Embryonic facial prominence (tissue), 1 donor: ENCODE data around the gene CEACAM8.
"Not testable (repeated sequence)": the region's sequence is repeated elsewhere in the genome, so short reads cannot be mapped to it uniquely, and the experiment has no call there.

Source experiments
- DNase-seq: peaks from one replicate; pipeline ENCODE4 v3.0.0-alpha.2; 2016; ENCODE audit errors: extremely low spot score

CEACAM8 gene

DNA sequence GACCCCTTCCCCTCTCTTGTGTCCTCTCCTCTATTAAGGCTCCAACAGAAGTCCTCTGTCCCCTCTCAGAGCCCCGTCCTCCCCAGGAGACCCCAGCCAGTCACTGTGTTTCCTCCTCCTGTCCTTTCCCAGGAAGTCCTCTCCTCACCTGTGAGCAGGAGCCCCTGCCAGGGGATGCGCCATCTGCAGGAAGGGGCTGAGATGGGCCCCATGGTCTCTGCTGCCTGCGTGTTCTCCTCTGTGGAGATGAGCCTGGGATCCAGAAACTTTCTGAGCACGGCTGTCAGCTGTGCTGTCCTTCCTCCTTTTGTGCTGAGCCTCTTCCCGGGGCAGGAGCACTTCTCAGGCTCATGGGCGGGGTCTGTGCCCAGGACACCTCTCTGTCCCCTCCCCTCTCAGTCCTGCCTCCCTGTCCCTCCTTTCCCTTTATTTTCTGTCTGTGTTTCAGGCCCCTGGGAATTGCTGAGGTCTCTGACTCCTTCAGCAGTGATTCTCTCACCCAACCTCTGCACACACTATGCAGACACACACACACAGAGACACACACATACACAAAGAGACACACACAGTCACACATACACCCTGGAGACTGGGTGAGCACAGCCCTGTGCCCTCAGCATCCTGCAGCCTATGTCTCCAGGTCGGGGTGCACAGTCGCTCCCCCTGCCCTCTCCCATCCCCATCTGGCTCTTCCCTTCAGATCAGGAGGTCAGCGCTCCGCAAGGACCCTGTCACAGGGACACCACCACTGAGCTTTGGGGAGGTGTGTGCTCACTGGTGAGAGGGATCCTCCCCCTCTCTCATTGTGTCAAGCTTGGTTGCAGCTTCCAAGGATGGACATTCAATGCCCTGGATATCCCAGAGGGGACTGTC, at the start of gene CEACAM8:
CEACAM8 (minus strand) TSS at position 308 of the 873 bp plus-strand sequence; CDS start at position 212, 96 bp downstream.
- no peak for DNase-seq

DNA sequence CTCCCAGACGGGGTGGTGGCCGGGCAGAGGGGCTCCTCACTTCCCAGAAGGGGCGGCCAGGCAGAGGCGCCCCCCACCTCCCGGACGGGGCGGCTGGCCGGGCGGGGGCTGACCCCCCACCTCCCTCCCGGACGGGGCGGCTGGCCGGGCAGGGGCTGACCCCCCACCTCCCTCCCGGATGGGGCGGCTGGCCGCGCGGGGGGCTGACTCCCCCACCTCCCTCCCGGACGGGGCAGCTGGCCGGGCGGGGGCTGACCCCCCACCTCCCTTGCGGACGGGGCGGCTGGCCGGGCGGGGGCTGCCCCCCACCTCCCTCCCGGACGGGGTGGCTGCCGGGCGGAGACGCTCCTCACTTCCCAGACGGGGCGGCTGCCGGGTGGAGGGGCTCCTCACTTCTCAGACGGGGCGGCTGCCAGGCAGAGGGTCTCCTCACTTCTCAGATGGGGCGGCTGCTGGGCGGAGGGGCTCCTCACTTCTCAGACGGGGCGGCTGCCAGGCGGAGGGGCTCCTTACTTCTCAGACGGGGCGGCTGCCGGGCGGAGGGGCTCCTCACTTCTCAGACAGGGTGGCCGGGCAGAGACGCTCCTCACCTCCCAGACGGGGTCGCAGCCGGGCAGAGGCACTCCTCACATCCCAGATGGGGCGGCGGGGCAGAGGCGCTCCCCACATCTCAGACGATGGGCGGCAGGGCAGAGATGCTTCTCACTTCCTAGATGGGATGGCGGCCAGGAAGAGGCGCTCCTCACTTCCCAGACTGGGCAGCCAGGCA, 44.8 kb upstream of the CEACAM8 start:
- not testable (repeated sequence) for DNase-seq

DNA sequence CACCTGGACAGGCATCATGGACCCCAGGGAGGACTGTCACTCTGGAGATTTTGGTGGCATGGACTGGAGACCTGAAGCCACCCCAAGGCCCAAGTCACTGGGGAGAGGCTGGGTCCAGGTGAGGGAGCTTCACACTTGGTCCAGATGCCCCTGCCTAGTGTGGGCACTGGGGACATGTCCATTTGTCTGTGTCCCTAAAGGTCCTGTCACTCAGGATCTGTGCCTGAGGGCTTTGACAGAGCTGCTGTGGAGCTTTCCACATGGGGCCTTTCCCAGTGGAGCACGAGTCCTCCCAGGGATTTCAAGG, 40.5 kb upstream of the CEACAM8 start:
- no peak for DNase-seq

DNA sequence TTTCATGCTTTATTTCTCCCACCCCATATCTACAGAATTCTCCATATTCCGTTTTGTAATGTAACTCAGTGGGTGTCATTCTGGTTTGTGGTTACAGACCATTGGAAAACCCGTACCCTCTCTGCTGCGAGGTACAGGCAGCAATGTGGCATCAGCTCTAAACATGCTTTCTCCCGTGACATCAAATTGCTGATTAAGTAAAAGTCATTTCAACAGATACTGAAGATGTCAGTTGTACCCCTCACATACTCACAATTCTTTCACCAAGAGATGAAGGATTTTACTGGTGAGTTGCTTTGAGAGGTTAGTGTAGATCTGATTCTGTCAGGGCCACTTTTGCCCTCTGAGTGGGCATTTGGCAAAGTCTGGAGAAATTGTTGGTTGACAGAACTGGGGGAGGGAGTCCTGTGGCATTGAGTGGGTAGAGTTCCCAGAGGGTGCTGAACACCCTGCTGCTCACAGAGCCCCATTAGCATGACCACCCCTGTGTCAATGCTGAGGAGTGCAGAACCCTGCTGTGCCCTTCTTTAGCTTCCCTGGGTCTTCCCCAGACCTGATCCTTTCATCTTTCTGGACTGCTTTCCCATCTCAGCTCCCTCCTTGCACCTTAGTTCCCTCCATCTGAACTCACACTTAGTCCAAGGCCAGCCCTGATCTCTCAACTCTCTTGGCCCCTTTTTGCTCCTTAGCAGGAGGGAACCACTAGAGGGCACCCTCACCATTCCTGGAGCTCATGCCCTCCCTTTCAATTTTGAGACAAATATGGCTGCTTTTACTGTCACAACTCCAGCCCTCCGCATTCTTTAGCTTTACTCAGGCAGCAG, 39.9 kb upstream of the CEACAM8 start:
- no peak for DNase-seq

DNA sequence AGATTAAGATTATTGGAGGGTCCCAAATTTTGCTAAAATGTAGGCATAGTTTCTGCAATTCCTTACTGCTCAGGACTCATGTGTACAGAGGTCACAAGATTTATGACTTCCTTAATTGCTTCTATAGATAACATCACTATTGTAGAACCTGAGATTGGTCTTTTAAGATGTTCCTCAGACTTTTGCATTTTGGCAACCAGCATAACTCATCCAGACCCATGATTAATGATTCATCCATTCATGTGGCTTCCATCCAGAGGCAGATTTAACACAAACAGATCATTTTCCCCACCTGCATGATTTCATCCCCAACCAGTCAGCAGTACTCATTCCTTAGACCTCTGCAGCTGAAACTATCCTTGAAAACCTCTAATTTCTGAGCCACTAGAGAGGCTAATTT, 34.5 kb upstream of the CEACAM8 start:
- no peak for DNase-seq

DNA sequence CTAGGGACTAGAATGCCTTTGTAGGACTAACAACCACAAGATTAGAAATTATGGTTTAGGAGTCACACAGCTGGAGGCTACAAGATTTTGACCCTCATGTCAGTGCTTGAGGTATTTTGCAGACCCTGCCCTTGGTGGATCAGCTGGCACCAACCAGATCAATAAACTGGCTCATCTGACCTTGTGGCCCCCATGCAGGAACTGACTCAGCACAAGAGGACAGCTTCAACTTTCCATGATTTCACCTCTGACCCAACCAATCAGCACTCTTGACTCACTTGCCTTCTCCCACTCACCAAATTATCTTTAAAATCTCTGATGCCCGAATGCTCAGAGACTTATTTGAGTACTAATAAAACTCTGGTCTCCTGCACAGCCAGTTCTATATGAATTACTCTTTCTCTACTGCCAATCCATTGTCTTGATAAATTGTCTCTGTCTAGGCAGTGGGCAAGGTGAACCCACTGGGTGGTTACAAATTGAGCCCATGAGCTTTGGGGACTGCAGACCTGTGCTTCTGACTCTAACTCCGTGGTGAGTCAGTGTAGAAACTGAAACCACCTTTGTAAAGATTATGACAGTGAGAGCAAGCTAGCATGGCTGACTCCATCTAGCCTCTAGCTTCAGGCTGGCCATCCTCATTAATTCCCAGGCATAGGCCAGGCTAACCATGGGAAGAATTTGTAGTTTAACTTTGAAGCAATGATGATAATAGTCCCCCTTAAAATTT, 33.9 kb upstream of the CEACAM8 start:
- DNase-seq = no peak

DNA sequence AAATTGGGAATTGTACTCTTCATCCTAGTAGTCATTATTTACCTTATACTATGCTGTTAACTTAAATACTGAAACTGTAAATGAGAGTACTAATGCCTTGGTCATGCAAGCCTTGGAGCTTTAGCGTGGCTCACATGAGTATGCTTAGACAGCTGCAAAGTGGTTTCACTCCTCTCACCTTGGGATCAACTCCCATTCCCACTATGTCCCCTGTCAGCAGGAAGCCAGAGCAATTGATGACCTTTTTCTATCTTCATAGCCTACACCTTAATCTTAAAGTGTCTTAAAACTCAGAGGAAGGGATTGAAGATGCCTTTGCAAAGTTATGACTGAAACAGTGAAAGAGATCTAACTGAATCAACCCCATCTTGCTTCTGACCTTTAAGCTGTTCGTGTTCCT, 33.2 kb upstream of the CEACAM8 start:
- DNase-seq = no peak

DNA sequence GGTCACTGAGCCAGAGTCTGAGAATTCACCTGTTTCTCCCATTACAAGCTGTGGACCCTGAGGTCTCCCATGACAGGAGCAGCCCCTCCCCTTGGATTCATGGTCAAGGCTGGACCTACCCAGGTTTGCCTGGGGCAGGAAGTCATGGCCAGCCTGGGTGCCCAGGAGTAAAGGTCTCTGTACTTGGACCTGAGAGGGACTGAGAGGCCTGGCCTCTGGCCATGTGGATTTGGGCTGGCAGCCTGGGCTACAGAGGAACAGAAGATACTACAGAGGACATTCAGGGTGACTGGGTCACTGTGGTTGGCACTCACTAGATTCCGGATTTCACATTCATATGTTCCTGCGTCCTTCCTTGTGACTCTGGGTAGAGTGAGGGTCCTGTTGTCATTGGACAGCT, 31.5 kb upstream of the CEACAM8 start:
- DNase-seq = no peak

DNA sequence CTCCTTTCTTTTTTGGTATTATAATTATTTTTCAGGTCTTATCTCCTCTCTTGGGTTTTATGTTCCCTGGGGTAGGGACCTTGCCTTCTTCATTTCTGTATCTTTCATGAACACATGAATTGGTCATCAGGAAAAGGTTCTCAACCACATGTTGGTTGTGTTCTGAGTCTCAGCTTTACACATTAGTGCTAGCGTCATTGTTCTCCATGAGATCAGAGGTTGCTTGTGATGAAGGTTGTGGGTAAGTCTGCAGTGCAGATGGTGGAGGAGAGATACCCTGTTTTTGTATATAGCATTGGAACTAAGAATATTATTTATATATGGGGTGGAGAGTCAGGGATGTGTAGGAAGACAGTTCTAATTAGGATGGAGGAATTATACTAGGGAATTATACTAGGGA, 24.5 kb upstream of the CEACAM8 start:
- no peak for DNase-seq

DNA sequence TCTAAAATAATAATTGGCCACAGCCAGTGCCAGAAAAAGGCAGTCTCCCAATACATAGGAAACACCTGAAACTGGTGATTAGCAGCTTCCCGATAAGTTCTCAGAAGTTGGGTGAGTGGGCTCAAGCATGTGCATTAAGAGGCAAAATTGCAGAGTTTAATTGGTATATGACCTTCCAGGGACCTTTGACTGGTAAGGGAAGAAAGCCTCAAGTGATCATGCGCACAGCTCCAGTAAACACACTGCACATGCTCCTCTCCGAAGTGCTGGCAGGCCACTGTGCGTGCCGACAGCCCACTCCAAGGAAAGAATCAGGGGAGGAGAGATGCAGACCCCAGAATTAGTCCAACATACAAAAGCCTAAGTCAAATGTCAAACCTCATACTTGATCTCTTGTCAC, 18.9 kb upstream of the CEACAM8 start:
- no peak for DNase-seq

DNA sequence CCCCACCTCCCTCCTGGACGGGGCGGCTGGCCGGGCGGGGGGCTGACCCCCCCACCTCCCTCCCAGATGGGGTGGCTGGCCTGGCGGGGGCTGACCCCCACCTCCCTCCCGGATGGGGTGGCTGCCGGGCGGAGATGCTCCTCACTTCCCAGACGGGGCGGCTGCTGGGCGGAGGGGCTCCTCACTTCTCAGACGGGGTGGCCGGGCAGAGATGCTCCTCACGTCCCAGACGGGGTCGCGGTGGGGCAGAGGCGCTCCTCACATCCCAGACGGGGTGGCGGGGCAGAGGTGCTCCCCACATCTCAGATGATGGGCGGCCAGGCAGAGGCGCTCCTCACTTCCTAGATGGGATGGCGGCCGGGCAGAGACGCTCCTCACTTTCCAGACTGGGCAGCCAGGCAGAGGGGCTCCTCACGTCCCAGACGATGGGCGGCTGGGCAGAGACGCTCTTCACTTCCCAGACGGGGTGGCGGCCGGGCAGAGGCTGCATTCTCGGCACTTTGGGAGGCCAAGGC, 15.7 kb upstream of the CEACAM8 start:
- DNase-seq = not testable (repeated sequence)

DNA sequence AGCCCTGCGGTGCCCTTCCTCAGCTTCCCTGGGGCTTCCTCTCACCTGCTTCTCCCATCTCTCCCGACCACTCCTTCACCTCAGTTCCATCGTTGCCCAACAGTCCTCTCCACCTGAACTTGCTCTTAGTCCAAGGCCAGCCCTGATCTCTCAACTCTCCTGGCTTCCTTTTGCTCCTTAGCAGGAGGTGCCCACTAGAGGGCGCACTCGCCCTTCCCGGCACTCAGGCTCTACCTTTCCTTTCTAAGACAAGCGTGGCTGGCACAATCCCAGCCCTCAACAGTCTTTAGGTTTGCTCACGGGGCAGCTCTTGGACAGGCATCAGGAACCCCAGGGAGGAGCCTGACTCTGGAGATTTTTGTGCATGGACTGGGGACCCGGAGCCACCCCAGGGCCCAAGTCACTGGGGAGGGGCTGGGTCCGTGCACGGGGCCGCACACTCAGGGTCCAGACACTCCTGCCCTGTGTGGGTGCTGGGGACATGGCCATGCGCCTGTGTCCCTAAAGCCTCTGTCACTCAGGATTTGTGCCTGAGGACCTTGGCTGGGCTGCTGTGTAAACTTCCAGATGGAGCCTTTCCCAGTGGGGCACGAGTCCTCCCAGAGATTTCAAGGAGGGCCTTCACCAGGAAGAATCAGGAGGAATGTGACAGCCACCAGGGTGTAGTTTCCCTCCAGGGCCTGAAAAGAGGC, 12.1 kb upstream of the CEACAM8 start:
- no peak for DNase-seq

DNA sequence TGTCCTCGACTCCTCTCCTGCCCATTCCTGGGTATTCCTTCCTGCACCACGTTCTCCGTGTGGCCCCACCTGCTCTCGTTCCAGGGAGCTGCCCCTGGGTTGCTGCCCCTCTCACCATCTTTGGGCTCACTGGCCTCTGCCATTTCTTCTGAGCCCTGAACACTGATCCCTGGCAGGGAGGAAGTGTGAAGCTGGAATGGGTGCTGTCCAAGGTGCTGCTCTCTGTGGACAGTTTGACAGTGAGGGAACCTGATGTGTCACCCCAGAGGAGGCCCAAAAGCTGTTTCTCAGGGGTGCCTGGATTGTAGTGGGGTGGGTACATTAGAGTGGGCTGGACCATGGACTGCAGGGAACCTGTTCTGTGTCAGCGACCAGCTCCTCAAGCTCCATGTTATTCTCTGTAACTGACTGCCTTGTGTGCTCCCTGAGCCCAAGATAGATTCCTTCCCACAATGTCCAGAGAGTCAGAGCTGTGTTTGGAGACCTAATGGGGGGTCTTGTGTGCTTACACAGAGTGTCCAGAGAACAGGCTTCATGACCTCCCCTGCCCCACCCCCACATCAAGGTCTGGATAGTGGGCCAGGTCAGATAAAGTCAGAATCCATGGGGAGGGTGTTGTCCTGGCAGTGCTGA, 7.2 kb upstream of the CEACAM8 start:
- no peak for DNase-seq

DNA sequence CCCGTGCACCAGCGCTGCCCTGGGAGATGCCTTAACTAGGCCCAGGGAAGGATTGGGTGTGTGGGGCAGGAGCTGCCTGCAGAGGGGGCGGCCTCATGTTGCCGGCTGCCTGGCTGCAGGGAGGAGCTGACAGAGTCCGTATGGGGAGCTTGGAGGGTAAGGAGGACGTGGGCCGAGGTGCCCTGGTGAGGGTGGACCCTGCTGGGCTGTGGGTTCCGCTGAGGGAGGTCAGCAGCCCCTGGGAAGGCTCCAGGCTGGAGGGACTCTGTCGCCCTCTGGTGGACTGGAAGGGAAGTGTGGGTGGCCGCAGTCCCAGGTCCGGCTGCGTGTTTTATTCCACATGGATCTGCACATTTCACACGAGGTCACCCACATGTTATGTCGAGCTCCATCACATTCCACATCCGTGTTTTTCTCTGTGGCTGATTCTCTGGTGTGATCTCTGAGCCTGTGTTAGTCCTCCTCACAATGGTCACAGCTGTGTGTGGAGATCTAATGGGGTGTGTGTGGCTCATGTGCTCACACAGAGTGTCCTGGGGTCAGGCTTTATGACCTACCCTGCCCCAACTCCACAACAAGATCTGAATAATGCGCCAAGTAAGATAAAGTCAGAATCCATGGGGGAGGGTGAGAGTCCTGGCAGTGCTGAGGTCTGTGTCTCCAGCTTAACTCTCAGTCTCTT, 1.8 kb upstream of the CEACAM8 start:
- no peak for DNase-seq

DNA sequence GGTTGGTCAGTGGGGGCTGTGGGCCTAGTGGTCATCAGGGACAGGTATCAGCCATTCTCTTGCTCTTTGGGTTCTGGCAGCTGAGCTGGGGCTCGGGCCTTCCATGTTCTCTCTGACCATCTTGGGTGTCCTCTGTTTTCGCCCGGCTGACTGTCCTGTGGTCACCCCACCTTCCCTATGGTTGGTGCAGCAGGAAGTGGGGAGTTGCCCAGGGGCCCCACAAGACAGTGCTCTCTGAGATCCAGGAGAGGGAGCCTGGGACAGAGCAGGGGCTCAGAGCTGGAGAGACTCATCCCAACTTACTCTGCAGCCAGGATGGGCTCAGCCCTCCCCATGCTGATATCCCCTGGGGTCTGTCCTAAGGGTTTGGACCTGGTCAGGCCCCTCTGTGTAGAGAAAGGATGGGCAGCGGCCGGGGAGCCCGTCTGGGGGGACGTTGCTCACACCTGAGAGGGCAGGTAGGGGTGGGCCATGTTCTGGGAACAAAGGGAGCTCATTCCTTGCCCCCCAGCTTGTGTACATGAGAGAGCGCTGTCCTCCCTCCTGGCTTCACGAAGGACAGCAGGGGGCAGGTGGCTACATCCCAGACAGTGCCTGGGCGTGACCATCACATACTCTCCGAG, 937 bp upstream of the CEACAM8 start:
- no peak for DNase-seq

DNA sequence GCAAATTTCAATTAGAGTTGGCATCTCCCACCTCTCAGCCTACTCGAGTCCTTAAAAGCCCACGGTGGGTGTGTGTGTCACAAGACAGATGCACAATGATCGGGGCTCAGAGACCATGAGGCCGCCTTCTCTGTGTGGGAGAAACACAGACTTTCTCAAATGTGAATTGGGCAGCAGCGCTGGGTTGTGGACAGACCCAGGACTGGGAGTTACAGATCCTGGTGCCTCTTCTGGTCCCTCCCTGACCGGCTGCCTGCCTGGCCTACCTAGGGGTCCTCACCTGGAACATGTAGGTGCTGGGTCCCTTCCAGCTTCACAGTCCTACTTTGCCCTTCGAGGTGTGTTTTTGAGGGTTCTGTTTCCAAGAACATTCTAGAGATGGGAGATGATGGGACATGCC, 4.9 kb downstream of the CEACAM8 start:
- no peak for DNase-seq

DNA sequence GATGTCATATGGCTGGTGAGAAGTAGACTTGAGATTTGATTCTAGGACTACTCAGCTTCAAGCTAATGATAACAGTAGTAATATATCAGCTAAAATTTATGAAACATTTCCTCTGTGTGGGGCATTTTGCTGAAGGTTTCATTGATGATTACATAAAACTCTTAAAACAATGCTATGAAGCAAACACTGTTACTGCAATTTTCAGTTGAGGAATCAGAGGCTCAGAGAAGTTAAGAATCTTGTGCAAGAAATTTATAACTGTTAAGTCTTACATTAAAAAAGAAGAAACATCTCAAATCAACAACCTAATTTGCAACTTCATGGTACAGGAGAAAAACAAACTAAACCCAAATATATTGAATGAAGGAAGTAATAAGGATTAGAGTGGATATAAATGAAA, 10.3 kb downstream of the CEACAM8 start:
- no peak for DNase-seq

DNA sequence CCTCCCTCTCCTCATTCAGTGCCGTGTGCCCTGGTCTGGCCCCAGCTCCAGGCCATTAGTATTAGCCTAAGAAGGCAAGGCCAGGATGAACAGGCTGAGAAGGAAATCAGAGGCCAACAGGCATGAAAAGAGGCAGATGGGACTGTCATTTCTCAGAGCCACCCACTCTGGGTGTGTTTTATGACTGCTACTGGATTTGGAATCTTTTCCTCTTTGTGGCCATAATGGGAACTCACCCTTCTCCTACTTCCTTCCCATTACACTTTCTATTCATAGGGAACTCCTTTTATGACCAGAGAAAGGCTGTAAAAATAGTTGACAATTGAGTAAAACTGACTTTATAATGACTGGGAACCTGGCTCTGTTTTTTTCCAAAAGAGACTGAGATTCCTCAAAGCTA, 17.7 kb downstream of the CEACAM8 start:
- no peak for DNase-seq

DNA sequence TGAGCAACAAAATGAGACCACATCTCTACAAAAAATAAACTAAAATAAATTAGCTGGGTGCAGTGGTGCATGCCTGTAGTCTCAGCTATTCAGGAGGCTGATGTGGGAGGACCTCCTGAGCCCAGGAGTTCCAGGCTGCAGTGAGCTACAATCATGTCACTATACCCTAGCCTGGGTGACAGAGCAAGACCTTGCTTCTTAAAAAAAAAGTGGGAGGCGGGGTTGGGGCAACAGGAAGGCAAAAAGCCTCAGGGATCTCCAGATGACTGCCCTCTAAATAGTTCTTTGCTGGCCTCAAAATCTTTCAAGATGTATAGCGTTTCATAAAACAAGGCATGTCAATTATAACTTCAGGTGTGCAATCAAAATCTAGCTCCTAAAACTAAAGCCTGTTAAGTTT, 18.5 kb downstream of the CEACAM8 start:
- no peak for DNase-seq
